Measurements from ENCODE around the gene PIGBOS1. TPM values are rescaled to one million over a fixed set of nuclear protein-coding genes. Genes with fewer than 3 reads are reported as not detected.

Gene PIGBOS1
- total and polyA plus RNA-seq, 9 of the 15 experiments (the other 6 are each of a cell fraction or from before 2014, with no cell fraction given): 25.2 to 76.2 (median 46.0) TPM

- TF ChIP-seq HDAC8 (tag; IDR thresholded peaks at IDR 0.05) (0 out of 2 replicates have a peak, but pooled peaks have one; percentile 19), CTBP1 (IDR thresholded peaks at IDR 0.05; ENCODE audit: borderline replicate concordance) (0 out of 2 replicates have a peak, but pooled peaks have one; percentile 30), PKNOX1 (IDR thresholded peaks at IDR 0.05) (0 out of 2 replicates have a peak, but pooled peaks have one; percentile 16), TAF1 (IDR thresholded peaks at IDR 0.05; ENCODE audit: control insufficient read depth, extremely low read depth, insufficient read depth, low read length, severe bottlenecking) (peak; percentile 31), E2F8 (IDR thresholded peaks at IDR 0.05; ENCODE audit: low read depth, partially characterized antibody) (peak; percentile 65), HNRNPLL (IDR thresholded peaks at IDR 0.05; ENCODE audit: low read depth, low read length, poor library complexity, severe bottlenecking) (peak; percentile 46), SIRT6 (IDR thresholded peaks at IDR 0.05; ENCODE audit: low read depth, low read length) (no peak), BACH1 (tag; IDR thresholded peaks at IDR 0.05) (no peak), SMARCA4 (IDR thresholded peaks at IDR 0.05) (no peak), CCNT2 (IDR thresholded peaks at IDR 0.05; ENCODE audit: borderline replicate concordance, extremely low read depth, insufficient read length, low read depth, low read length) (peak; percentile 70), CREB1 (IDR thresholded peaks at IDR 0.05) (no peak), CREB1 (CRISPR knock-in tag; IDR thresholded peaks at IDR 0.05) (peak; percentile 49; the same call in 1 of the 2 replicates), CHAMP1 (IDR thresholded peaks at IDR 0.05) (no peak), KDM5B (IDR thresholded peaks at IDR 0.05; ENCODE audit: insufficient replicate concordance, low read depth, low read length) (peak; percentile 54), FOXJ3 (CRISPR knock-in tag; IDR thresholded peaks at IDR 0.05) (no peak)
These were observed 29.0 kb downstream of the PIGBOS1 start, which contains the start of gene RAB27A (continued) for GRCh38 chr15:55289746-55290527.
